ENCODE data around the gene IL13.

IL13 gene

GRCh38 chr5:132684922-132685720 lies 27.1 kb downstream of the IL13 start:
- no peak for ATAC-seq
- TF ChIP-seq, protein P1, sequence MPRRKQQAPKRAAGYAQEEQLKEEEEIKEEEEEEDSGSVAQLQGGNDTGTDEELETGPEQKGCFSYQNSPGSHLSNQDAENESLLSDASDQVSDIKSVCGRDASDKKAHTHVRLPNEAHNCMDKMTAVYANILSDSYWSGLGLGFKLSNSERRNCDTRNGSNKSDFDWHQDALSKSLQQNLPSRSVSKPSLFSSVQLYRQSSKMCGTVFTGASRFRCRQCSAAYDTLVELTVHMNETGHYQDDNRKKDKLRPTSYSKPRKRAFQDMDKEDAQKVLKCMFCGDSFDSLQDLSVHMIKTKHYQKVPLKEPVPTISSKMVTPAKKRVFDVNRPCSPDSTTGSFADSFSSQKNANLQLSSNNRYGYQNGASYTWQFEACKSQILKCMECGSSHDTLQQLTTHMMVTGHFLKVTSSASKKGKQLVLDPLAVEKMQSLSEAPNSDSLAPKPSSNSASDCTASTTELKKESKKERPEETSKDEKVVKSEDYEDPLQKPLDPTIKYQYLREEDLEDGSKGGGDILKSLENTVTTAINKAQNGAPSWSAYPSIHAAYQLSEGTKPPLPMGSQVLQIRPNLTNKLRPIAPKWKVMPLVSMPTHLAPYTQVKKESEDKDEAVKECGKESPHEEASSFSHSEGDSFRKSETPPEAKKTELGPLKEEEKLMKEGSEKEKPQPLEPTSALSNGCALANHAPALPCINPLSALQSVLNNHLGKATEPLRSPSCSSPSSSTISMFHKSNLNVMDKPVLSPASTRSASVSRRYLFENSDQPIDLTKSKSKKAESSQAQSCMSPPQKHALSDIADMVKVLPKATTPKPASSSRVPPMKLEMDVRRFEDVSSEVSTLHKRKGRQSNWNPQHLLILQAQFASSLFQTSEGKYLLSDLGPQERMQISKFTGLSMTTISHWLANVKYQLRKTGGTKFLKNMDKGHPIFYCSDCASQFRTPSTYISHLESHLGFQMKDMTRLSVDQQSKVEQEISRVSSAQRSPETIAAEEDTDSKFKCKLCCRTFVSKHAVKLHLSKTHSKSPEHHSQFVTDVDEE (CRISPR knock-in tag; IDR thresholded peaks at IDR 0.05) = no peak
- TF ChIP-seq ZNF565 (CRISPR knock-in tag; conservative IDR thresholded peaks at IDR 0.05; ENCODE audit: low read depth) (no peak), RARB (CRISPR knock-in tag; IDR thresholded peaks at IDR 0.05) (no peak), ZC3H10 (CRISPR knock-in tag; IDR thresholded peaks at IDR 0.05) (no peak), SNAI2 (CRISPR knock-in tag; IDR thresholded peaks at IDR 0.05) (no peak), ZNF70 (CRISPR knock-in tag; IDR thresholded peaks at IDR 0.05) (no peak), BACH2 (CRISPR knock-in tag; IDR thresholded peaks at IDR 0.05; ENCODE audit: borderline replicate concordance) (no peak), TOX (CRISPR knock-in tag; IDR thresholded peaks at IDR 0.05; ENCODE audit: borderline replicate concordance) (no peak), ZNF8 (CRISPR knock-in tag; IDR thresholded peaks at IDR 0.05) (no peak), ISL1 (CRISPR knock-in tag; IDR thresholded peaks at IDR 0.05) (no peak), GLIS3 (CRISPR knock-in tag; IDR thresholded peaks at IDR 0.05) (no peak), TCF4 (CRISPR knock-in tag; IDR thresholded peaks at IDR 0.05; ENCODE audit: borderline replicate concordance) (no peak), ARNTL (CRISPR knock-in tag; IDR thresholded peaks at IDR 0.05; ENCODE audit: borderline replicate concordance, low read depth) (no peak)
- TF ChIP-seq, protein P2, sequence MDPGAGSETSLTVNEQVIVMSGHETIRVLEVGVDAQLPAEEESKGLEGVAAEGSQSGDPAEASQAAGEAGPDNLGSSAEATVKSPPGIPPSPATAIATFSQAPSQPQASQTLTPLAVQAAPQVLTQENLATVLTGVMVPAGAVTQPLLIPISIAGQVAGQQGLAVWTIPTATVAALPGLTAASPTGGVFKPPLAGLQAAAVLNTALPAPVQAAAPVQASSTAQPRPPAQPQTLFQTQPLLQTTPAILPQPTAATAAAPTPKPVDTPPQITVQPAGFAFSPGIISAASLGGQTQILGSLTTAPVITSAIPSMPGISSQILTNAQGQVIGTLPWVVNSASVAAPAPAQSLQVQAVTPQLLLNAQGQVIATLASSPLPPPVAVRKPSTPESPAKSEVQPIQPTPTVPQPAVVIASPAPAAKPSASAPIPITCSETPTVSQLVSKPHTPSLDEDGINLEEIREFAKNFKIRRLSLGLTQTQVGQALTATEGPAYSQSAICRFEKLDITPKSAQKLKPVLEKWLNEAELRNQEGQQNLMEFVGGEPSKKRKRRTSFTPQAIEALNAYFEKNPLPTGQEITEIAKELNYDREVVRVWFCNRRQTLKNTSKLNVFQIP (CRISPR knock-in tag; IDR thresholded peaks at IDR 0.05; ENCODE audit: borderline replicate concordance, low read depth) = no peak
- TF ChIP-seq, protein P3, sequence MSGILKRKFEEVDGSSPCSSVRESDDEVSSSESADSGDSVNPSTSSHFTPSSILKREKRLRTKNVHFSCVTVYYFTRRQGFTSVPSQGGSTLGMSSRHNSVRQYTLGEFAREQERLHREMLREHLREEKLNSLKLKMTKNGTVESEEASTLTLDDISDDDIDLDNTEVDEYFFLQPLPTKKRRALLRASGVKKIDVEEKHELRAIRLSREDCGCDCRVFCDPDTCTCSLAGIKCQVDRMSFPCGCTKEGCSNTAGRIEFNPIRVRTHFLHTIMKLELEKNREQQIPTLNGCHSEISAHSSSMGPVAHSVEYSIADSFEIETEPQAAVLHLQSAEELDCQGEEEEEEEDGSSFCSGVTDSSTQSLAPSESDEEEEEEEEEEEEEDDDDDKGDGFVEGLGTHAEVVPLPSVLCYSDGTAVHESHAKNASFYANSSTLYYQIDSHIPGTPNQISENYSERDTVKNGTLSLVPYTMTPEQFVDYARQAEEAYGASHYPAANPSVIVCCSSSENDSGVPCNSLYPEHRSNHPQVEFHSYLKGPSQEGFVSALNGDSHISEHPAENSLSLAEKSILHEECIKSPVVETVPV (CRISPR knock-in tag; IDR thresholded peaks at IDR 0.05) = no peak

DNA sequence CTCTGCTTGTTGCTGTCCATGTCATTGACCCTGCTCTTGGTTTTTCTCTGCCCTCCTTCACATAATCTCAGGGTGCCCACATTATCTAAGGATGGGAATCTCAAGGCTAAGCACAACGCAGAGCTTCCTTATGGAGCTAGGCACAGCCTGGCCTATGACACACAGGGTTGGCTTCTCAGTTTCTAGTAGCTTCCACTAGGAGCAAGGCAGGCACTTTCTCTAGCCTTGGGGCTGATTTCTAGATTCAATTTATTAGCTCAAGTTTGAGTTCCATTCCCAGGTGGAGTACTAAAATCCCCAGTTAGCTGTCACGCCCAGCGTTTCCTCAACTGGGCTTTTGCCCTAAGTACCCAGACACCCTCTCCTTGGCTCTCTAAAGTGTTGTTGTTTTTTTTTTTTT lies 28.2 kb downstream of the IL13 start:
- TF ChIP-seq ZNF8 (CRISPR knock-in tag; IDR thresholded peaks at IDR 0.05) (no peak), GLIS3 (CRISPR knock-in tag; IDR thresholded peaks at IDR 0.05) (no peak), ZNF70 (CRISPR knock-in tag; IDR thresholded peaks at IDR 0.05) (no peak), ZC3H10 (CRISPR knock-in tag; IDR thresholded peaks at IDR 0.05) (no peak), BACH2 (CRISPR knock-in tag; IDR thresholded peaks at IDR 0.05; ENCODE audit: borderline replicate concordance) (no peak), PPARA (CRISPR knock-in tag; IDR thresholded peaks at IDR 0.05; ENCODE audit: borderline replicate concordance) (no peak), SNAI2 (CRISPR knock-in tag; IDR thresholded peaks at IDR 0.05) (no peak), ISL1 (CRISPR knock-in tag; IDR thresholded peaks at IDR 0.05) (no peak), ZNF565 (CRISPR knock-in tag; conservative IDR thresholded peaks at IDR 0.05; ENCODE audit: low read depth) (no peak), TCF4 (CRISPR knock-in tag; IDR thresholded peaks at IDR 0.05; ENCODE audit: borderline replicate concordance) (no peak), ZFP3 (CRISPR knock-in tag; IDR thresholded peaks at IDR 0.05) (no peak), TOX (CRISPR knock-in tag; IDR thresholded peaks at IDR 0.05; ENCODE audit: borderline replicate concordance) (no peak), ZFP30 (CRISPR knock-in tag; IDR thresholded peaks at IDR 0.05) (no peak), ESRRG (CRISPR knock-in tag; IDR thresholded peaks at IDR 0.05) (no peak), OSR1 (CRISPR knock-in tag; IDR thresholded peaks at IDR 0.05) (no peak)
- TF ChIP-seq, protein P4, sequence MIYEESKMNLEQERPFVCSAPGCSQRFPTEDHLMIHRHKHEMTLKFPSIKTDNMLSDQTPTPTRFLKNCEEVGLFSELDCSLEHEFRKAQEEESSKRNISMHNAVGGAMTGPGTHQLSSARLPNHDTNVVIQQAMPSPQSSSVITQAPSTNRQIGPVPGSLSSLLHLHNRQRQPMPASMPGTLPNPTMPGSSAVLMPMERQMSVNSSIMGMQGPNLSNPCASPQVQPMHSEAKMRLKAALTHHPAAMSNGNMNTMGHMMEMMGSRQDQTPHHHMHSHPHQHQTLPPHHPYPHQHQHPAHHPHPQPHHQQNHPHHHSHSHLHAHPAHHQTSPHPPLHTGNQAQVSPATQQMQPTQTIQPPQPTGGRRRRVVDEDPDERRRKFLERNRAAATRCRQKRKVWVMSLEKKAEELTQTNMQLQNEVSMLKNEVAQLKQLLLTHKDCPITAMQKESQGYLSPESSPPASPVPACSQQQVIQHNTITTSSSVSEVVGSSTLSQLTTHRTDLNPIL (CRISPR knock-in tag; IDR thresholded peaks at IDR 0.05; ENCODE audit: low read depth) = no peak
- TF ChIP-seq, protein P2 (CRISPR knock-in tag; IDR thresholded peaks at IDR 0.05; ENCODE audit: borderline replicate concordance, low read depth) = no peak
- TF ChIP-seq, protein P1 (CRISPR knock-in tag; IDR thresholded peaks at IDR 0.05) = no peak
- TF ChIP-seq, protein P5, sequence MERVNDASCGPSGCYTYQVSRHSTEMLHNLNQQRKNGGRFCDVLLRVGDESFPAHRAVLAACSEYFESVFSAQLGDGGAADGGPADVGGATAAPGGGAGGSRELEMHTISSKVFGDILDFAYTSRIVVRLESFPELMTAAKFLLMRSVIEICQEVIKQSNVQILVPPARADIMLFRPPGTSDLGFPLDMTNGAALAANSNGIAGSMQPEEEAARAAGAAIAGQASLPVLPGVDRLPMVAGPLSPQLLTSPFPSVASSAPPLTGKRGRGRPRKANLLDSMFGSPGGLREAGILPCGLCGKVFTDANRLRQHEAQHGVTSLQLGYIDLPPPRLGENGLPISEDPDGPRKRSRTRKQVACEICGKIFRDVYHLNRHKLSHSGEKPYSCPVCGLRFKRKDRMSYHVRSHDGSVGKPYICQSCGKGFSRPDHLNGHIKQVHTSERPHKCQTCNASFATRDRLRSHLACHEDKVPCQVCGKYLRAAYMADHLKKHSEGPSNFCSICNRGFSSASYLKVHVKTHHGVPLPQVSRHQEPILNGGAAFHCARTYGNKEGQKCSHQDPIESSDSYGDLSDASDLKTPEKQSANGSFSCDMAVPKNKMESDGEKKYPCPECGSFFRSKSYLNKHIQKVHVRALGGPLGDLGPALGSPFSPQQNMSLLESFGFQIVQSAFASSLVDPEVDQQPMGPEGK (CRISPR knock-in tag; IDR thresholded peaks at IDR 0.05; ENCODE audit: borderline replicate concordance) = no peak
- no peak for ATAC-seq
